ENCODE data around the gene KHDRBS2.
"Not testable (repeated sequence)": the region's sequence is repeated elsewhere in the genome, so short reads cannot be mapped to it uniquely, and the experiment has no call there.

The KHDRBS2 gene

GRCh38 chr6:61833176-61833755, 452.8 kb downstream of the KHDRBS2 start:
- Histone ChIP-seq H3K4me1 (ENCODE audit: insufficient read depth, low read length) (no peaks in the 10 kb centered on the region), H3K9ac (ENCODE audit: low read depth, low read length) (no peak overlapping the region), H3K36me3 (ENCODE audit: insufficient read depth, low read length) (no peaks in the 10 kb centered on the region), H3K9me3 (ENCODE audit: control insufficient read depth, insufficient read depth, low read length) (no peaks in the 10 kb centered on the region)

GRCh38 chr6:61817716-61818115, 468.3 kb downstream of the KHDRBS2 start:
- Histone ChIP-seq H3K9me3 (ENCODE audit: control insufficient read depth, insufficient read depth, low read length) (no peaks in the 10 kb centered on the region), H3K4me1 (ENCODE audit: insufficient read depth, low read length) (no peaks in the 10 kb centered on the region), H3K9ac (ENCODE audit: low read depth, low read length) (no peak overlapping the region), H3K36me3 (ENCODE audit: insufficient read depth, low read length) (no peaks in the 10 kb centered on the region)

GRCh38 chr6:61810047-61810446, 476.0 kb downstream of the KHDRBS2 start:
- no peaks in the 10 kb centered on the region for H3K36me3 ChIP-seq (ENCODE audit: insufficient read depth, low read length)
- no peak overlapping the region for H3K9ac ChIP-seq (ENCODE audit: low read depth, low read length)
- H3K9me3 ChIP-seq (ENCODE audit: control insufficient read depth, insufficient read depth, low read length): no peaks in the 10 kb centered on the region

GRCh38 chr6:61809004-61809595, 476.9 kb downstream of the KHDRBS2 start:
- no peaks in the 10 kb centered on the region for H3K4me1 ChIP-seq (ENCODE audit: insufficient read depth, low read length)
- no peaks in the 10 kb centered on the region for H3K36me3 ChIP-seq (ENCODE audit: insufficient read depth, low read length)
- H3K9me3 ChIP-seq (ENCODE audit: control insufficient read depth, insufficient read depth, low read length): peaks cover 3% of the 10 kb centered on the region; the same call in 1 of the 2 replicates
- H3K9ac ChIP-seq (ENCODE audit: low read depth, low read length): no peak overlapping the region

More at GRCh38 chr6:61810047-61810446, 476.0 kb downstream of the KHDRBS2 start:
- H3K4me1 ChIP-seq (ENCODE audit: insufficient read depth, low read length): no peaks in the 10 kb centered on the region

GRCh38 chr6:61787998-61788397, 498.0 kb downstream of the KHDRBS2 start:
- Histone ChIP-seq H3K4me1 (ENCODE audit: insufficient read depth, low read length) (no peaks in the 10 kb centered on the region), H3K36me3 (ENCODE audit: insufficient read depth, low read length) (no peaks in the 10 kb centered on the region), H3K9me3 (ENCODE audit: control insufficient read depth, insufficient read depth, low read length) (no peaks in the 10 kb centered on the region), H3K9ac (ENCODE audit: low read depth, low read length) (no peak overlapping the region)

- not testable (repeated sequence) for H3K9me3 ChIP-seq (ENCODE audit: control insufficient read depth, insufficient read depth, low read length); H3K36me3 ChIP-seq (ENCODE audit: insufficient read depth, low read length); H3K9ac ChIP-seq (ENCODE audit: low read depth, low read length); H3K4me1 ChIP-seq (ENCODE audit: insufficient read depth, low read length)
Measured at GRCh38 chr6:61769446-61769845, 516.6 kb downstream of the KHDRBS2 start.

GRCh38 chr6:61755739-61756138, 530.3 kb downstream of the KHDRBS2 start:
- H3K9ac ChIP-seq (ENCODE audit: low read depth, low read length): no peak overlapping the region
- H3K36me3 ChIP-seq (ENCODE audit: insufficient read depth, low read length): no peaks in the 10 kb centered on the region
- no peaks in the 10 kb centered on the region for H3K4me1 ChIP-seq (ENCODE audit: insufficient read depth, low read length)

GRCh38 chr6:61751986-61752385, 534.0 kb downstream of the KHDRBS2 start:
- no peaks in the 10 kb centered on the region for H3K9me3 ChIP-seq (ENCODE audit: control insufficient read depth, insufficient read depth, low read length)
- no peaks in the 10 kb centered on the region for H3K4me1 ChIP-seq (ENCODE audit: insufficient read depth, low read length)
- no peak overlapping the region for H3K9ac ChIP-seq (ENCODE audit: low read depth, low read length)
- H3K36me3 ChIP-seq (ENCODE audit: insufficient read depth, low read length): no peaks in the 10 kb centered on the region

More at GRCh38 chr6:61755739-61756138, 530.3 kb downstream of the KHDRBS2 start:
- no peaks in the 10 kb centered on the region for H3K9me3 ChIP-seq (ENCODE audit: control insufficient read depth, insufficient read depth, low read length)

- H3K9ac ChIP-seq (ENCODE audit: low read depth, low read length): no peak overlapping the region
- H3K9me3 ChIP-seq (ENCODE audit: control insufficient read depth, insufficient read depth, low read length): no peaks in the 10 kb centered on the region
- no peaks in the 10 kb centered on the region for H3K4me1 ChIP-seq (ENCODE audit: insufficient read depth, low read length)
- H3K36me3 ChIP-seq (ENCODE audit: insufficient read depth, low read length): no peaks in the 10 kb centered on the region
Measured at GRCh38 chr6:61745994-61746393, 540.0 kb downstream of the KHDRBS2 start.

- Histone ChIP-seq H3K36me3 (ENCODE audit: insufficient read depth, low read length) (no peaks in the 10 kb centered on the region), H3K4me1 (ENCODE audit: insufficient read depth, low read length) (no peaks in the 10 kb centered on the region), H3K9ac (ENCODE audit: low read depth, low read length) (no peak overlapping the region), H3K9me3 (ENCODE audit: control insufficient read depth, insufficient read depth, low read length) (no peaks in the 10 kb centered on the region; the same call in 1 of the 2 replicates)
Measured at GRCh38 chr6:61711849-61712248, 574.2 kb downstream of the KHDRBS2 start.

- Histone ChIP-seq H3K9ac (ENCODE audit: low read depth, low read length) (no peak overlapping the region), H3K4me1 (ENCODE audit: insufficient read depth, low read length) (peaks cover 6% of the 10 kb centered on the region; the same call in 1 of the 2 replicates), H3K36me3 (ENCODE audit: insufficient read depth, low read length) (no peaks in the 10 kb centered on the region), H3K9me3 (ENCODE audit: control insufficient read depth, insufficient read depth, low read length) (no peaks in the 10 kb centered on the region; the same call in 1 of the 2 replicates)
Measured at GRCh38 chr6:61688165-61688564, 597.9 kb downstream of the KHDRBS2 start.

GRCh38 chr6:61682562-61682961, 603.5 kb downstream of the KHDRBS2 start:
- Histone ChIP-seq H3K9ac (ENCODE audit: low read depth, low read length) (no peak overlapping the region), H3K9me3 (ENCODE audit: control insufficient read depth, insufficient read depth, low read length) (no peaks in the 10 kb centered on the region; the same call in 1 of the 2 replicates), H3K4me1 (ENCODE audit: insufficient read depth, low read length) (peaks cover 11% of the 10 kb centered on the region; the same call in 1 of the 2 replicates), H3K36me3 (ENCODE audit: insufficient read depth, low read length) (no peaks in the 10 kb centered on the region)

GRCh38 chr6:61679625-61680024, 606.4 kb downstream of the KHDRBS2 start:
- Histone ChIP-seq H3K9ac (ENCODE audit: low read depth, low read length) (no peak overlapping the region), H3K9me3 (ENCODE audit: control insufficient read depth, insufficient read depth, low read length) (no peaks in the 10 kb centered on the region), H3K4me1 (ENCODE audit: insufficient read depth, low read length) (peaks cover 11% of the 10 kb centered on the region; the same call in 1 of the 2 replicates), H3K36me3 (ENCODE audit: insufficient read depth, low read length) (no peaks in the 10 kb centered on the region)

GRCh38 chr6:61675734-61676133, 610.3 kb downstream of the KHDRBS2 start:
- Histone ChIP-seq H3K4me1 (ENCODE audit: insufficient read depth, low read length) (no peaks in the 10 kb centered on the region), H3K9me3 (ENCODE audit: control insufficient read depth, insufficient read depth, low read length) (no peaks in the 10 kb centered on the region), H3K36me3 (ENCODE audit: insufficient read depth, low read length) (no peaks in the 10 kb centered on the region), H3K9ac (ENCODE audit: low read depth, low read length) (no peak overlapping the region)

GRCh38 chr6:61649845-61650244, 636.2 kb downstream of the KHDRBS2 start:
- Histone ChIP-seq H3K4me1 (ENCODE audit: insufficient read depth, low read length) (no peaks in the 10 kb centered on the region; the same call in 1 of the 2 replicates), H3K36me3 (ENCODE audit: insufficient read depth, low read length) (no peaks in the 10 kb centered on the region), H3K9me3 (ENCODE audit: control insufficient read depth, insufficient read depth, low read length) (no peaks in the 10 kb centered on the region), H3K9ac (ENCODE audit: low read depth, low read length) (no peak overlapping the region)

Measured in ES-I3 (cell line).